Cardiac fibroblast (primary cell): ENCODE results near the gene PER2.
"Not testable (repeated sequence)": the region's sequence is repeated elsewhere in the genome, so short reads cannot be mapped to it uniquely, and the experiment has no call there.

Experiments
- DNase-seq, 2 donors: peaks; one replicate each; pipeline versions ENCODE4 v3.0.0 to v3.0.0-alpha.2; 2010; ENCODE audit warnings: low read depth in 2 of 2
- H3K4me3 ChIP-seq, 2 donors: replicated peaks in 1 of 2; 1 replicate in 1 of 2; 2 replicates in 1 of 2; pipeline ENCODE4 v1.5.1; 2011; ENCODE audit warnings: low read depth in 2 of 2, low read length in 2 of 2, mild to moderate bottlenecking in 2 of 2, moderate library complexity in 1 of 2
- CTCF ChIP-seq: IDR thresholded peaks from one replicate; pipeline ENCODE4 v1.5.1; 2011; ENCODE audit warnings: low read depth, mild to moderate bottlenecking, low read length, inconsistent platforms

PER2 gene

GRCh38 chr2:238287737-238288649 lies at the start of gene PER2:
TSS of gene PER2 (minus strand) at chr2:238288610. CDS start at chr2:238277936, 10,674 bp downstream.
- TF ChIP-seq CTCF, result peak; percentile 13
- peak; percentile 80 to 89 for DNase-seq

GRCh38 chr2:238337846-238338245 lies 49.4 kb upstream of the PER2 start:
- DNase-seq, result no peak
- H3K4me3 ChIP-seq, result no peak overlapping the region
- TF ChIP-seq CTCF, result no peak

More at GRCh38 chr2:238287737-238288649, at the start of gene PER2:
- H3K4me3 ChIP-seq, result peak within 1 kb of the TSS; percentile 72 to 74

GRCh38 chr2:238336793-238337444 lies 48.5 kb upstream of the PER2 start:
- no peak overlapping the region for H3K4me3 ChIP-seq
- no peak for DNase-seq
- TF ChIP-seq CTCF, result no peak

GRCh38 chr2:238336151-238336550 lies 47.7 kb upstream of the PER2 start:
- no peak for DNase-seq
- no peak for TF ChIP-seq CTCF
- no peak overlapping the region for H3K4me3 ChIP-seq

- not testable (repeated sequence) for DNase-seq, H3K4me3 ChIP-seq
Observed at GRCh38 chr2:238335591-238335990, 47.2 kb upstream of the PER2 start.

- DNase-seq, result no peak
- TF ChIP-seq CTCF, result no peak
Observed at GRCh38 chr2:238334885-238335284, 46.5 kb upstream of the PER2 start.

GRCh38 chr2:238331916-238332315 lies 43.5 kb upstream of the PER2 start:
- no peak for TF ChIP-seq CTCF
- DNase-seq, result no peak
- H3K4me3 ChIP-seq, result no peak overlapping the region

More at GRCh38 chr2:238334885-238335284, 46.5 kb upstream of the PER2 start:
- no peak overlapping the region for H3K4me3 ChIP-seq
